ENCODE results near the gene C2orf81. TPM values are rescaled to one million over a fixed set of nuclear protein-coding genes. Genes with fewer than 3 reads are reported as not detected.

Gene C2orf81
- polyA plus RNA-seq, 1 of the 3 experiments (the other 2 are of a cell fraction): 2.5 TPM

GRCh38 chr2:74371421-74371820 is 50.0 kb downstream of the C2orf81 start:
- Histone ChIP-seq H3K79me2 (ENCODE audit: insufficient read depth) (peaks cover 15% of the 10 kb centered on the region; the same call in 1 of the 2 replicates), H3K4me2 (no peak overlapping the region), H3K27me3 (ENCODE audit: insufficient read depth) (no peaks in the 10 kb centered on the region), H4K20me1 (ENCODE audit: insufficient read depth) (no peaks in the 10 kb centered on the region), H3K9me3 (no peaks in the 10 kb centered on the region), H3K4me1 (ENCODE audit: control insufficient read depth in 1 of 2, insufficient read depth in 2 of 2, low read depth in 1 of 2, low read length in 1 of 2) (peaks cover 4 to 22% of the 10 kb centered on the region in 2 experiments; a peak in 2 of 4 replicates), H2AFZ (ENCODE audit: low read depth) (no peak overlapping the region), H3K4me3 (ENCODE audit: low read depth in 2 of 2, low read length in 1 of 2) (no peak overlapping the region), H3K36me3 (replicated peaks in 1 of 2; ENCODE audit: control insufficient read depth in 1 of 2, insufficient read depth in 2 of 2, low read length in 1 of 2) (peaks cover 17 to 56% of the 10 kb centered on the region in 2 experiments), H3K9me2 (no peaks in the 10 kb centered on the region), H3K27ac (ENCODE audit: low read depth in 2 of 2, low read length in 1 of 2) (no peak overlapping the region), H3K9ac (no peak overlapping the region), H3F3A (replicated peaks; ENCODE audit: insufficient read depth) (no peaks in the 10 kb centered on the region)
- ChIA-PET CTCF (no interaction called here), POLR2A (no interaction called here)
- DNase-seq: no peak
- WGBS (ENCODE audit: low lambda C conversion rate): 100% methylated on average over 9 of the region's 9 CpGs
- TF ChIP-seq MAX (IDR thresholded peaks at IDR 0.05; ENCODE audit: low read depth): no peak
- TF ChIP-seq PBX3 (IDR thresholded peaks at IDR 0.05): no peak
- TF ChIP-seq TAF1 (IDR thresholded peaks at IDR 0.05; ENCODE audit: borderline replicate concordance, low read depth, low read length): no peak
- no peak for TF ChIP-seq GATA2 (CRISPR knock-in tag; IDR thresholded peaks at IDR 0.05)
- no peak for TF ChIP-seq CHD2 (IDR thresholded peaks at IDR 0.05; ENCODE audit: low read length, partially characterized antibody)
- no peak for TF ChIP-seq USF1 (IDR thresholded peaks at IDR 0.05; ENCODE audit: borderline replicate concordance, low read depth)
- no peak for TF ChIP-seq FOSL2 (IDR thresholded peaks at IDR 0.05; ENCODE audit: borderline replicate concordance, low read depth)
- no peak for TF ChIP-seq FOXJ3 (CRISPR knock-in tag; IDR thresholded peaks at IDR 0.05)
- no peak for TF ChIP-seq USF2 (IDR thresholded peaks at IDR 0.05; ENCODE audit: borderline replicate concordance, low read depth, low read length)
- no peak for TF ChIP-seq YY1 (IDR thresholded peaks at IDR 0.05; ENCODE audit: low read depth)
- no peak for TF ChIP-seq TCF12 (IDR thresholded peaks at IDR 0.05)
- TF ChIP-seq, protein P1, sequence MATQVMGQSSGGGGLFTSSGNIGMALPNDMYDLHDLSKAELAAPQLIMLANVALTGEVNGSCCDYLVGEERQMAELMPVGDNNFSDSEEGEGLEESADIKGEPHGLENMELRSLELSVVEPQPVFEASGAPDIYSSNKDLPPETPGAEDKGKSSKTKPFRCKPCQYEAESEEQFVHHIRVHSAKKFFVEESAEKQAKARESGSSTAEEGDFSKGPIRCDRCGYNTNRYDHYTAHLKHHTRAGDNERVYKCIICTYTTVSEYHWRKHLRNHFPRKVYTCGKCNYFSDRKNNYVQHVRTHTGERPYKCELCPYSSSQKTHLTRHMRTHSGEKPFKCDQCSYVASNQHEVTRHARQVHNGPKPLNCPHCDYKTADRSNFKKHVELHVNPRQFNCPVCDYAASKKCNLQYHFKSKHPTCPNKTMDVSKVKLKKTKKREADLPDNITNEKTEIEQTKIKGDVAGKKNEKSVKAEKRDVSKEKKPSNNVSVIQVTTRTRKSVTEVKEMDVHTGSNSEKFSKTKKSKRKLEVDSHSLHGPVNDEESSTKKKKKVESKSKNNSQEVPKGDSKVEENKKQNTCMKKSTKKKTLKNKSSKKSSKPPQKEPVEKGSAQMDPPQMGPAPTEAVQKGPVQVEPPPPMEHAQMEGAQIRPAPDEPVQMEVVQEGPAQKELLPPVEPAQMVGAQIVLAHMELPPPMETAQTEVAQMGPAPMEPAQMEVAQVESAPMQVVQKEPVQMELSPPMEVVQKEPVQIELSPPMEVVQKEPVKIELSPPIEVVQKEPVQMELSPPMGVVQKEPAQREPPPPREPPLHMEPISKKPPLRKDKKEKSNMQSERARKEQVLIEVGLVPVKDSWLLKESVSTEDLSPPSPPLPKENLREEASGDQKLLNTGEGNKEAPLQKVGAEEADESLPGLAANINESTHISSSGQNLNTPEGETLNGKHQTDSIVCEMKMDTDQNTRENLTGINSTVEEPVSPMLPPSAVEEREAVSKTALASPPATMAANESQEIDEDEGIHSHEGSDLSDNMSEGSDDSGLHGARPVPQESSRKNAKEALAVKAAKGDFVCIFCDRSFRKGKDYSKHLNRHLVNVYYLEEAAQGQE (IDR thresholded peaks at IDR 0.05; ENCODE audit: low read depth, low read length): no peak
- TF ChIP-seq EP300 (IDR thresholded peaks at IDR 0.05; ENCODE audit: borderline replicate concordance in 1 of 2, low read depth in 1 of 2, low read length in 1 of 2): no peak
- TF ChIP-seq NRF1 (IDR thresholded peaks at IDR 0.05; ENCODE audit: low read depth, low read length): no peak
